Measurements from ENCODE around the gene PDE3B. TPM values are rescaled to one million over a fixed set of nuclear protein-coding genes. Genes with fewer than 3 reads are reported as not detected.

PDE3B gene
- total and polyA plus RNA-seq, 2 of the 8 experiments (the other 6 are each of a cell fraction or from before 2014, with no cell fraction given), result 2.7 to 10.9 TPM

GRCh38 chr11:14642873-14643696 is 519 bp upstream of the PDE3B start (continued):
- TF ChIP-seq MAFK (IDR thresholded peaks at IDR 0.05; ENCODE audit: low read depth, low read length), result no peak
- TF ChIP-seq SP1 (IDR thresholded peaks at IDR 0.05; ENCODE audit: low read depth, low read length), result no peak
- TF ChIP-seq GTF2F1 (IDR thresholded peaks at IDR 0.05; ENCODE audit: borderline replicate concordance, low read depth, low read length), result no peak
- TF ChIP-seq EZH2 (IDR thresholded peaks at IDR 0.05; ENCODE audit: low read depth, low read length, severe bottlenecking), result no peak
- no peak for TF ChIP-seq BRCA1 (IDR thresholded peaks at IDR 0.05; ENCODE audit: low read depth, low read length)
- no peak for TF ChIP-seq NRF1 (IDR thresholded peaks at IDR 0.05; ENCODE audit: low read depth, low read length)
- no peak for TF ChIP-seq TEAD4 (IDR thresholded peaks at IDR 0.05; ENCODE audit: low read depth, low read length)
- peak; percentile 43 for TF ChIP-seq KDM4A (IDR thresholded peaks at IDR 0.05; ENCODE audit: low read depth, low read length, severe bottlenecking)
- no peak for TF ChIP-seq ZNF274 (IDR thresholded peaks at IDR 0.05; ENCODE audit: borderline replicate concordance, extremely low read depth, low read length)

Data from H1 (cell line).